ENCODE results near the gene PEMT. TPM values are rescaled to one million over a fixed set of nuclear protein-coding genes. Genes with fewer than 3 reads are reported as not detected.

Gene PEMT
- total RNA-seq, 1 experiment from 2014 or later = 178 TPM

- no peak for ATAC-seq
- H2AFZ ChIP-seq (ENCODE audit: low read length) = no peak overlapping the region
- no peak for TF ChIP-seq EZH2 (IDR thresholded peaks at IDR 0.05; ENCODE audit: low read length, unreplicated experiment)
- TF ChIP-seq CTCF (conservative IDR thresholded peaks at IDR 0.05; ENCODE audit: low read depth, low read length) = no peak
- TF ChIP-seq EZH2phosphoT487 (IDR thresholded peaks at IDR 0.05; ENCODE audit: borderline replicate concordance, low read length) = no peak
- no peaks in the 10 kb centered on the region for H4K20me1 ChIP-seq (ENCODE audit: low read length)
- no peaks in the 10 kb centered on the region; the same call in 1 of the 2 replicates for H3K9me2 ChIP-seq (replicated peaks; ENCODE audit: low read length)
- no peaks in the 10 kb centered on the region for H3K4me1 ChIP-seq (ENCODE audit: insufficient read depth, low read length)
- intact Hi-C loops (cut with micrococcal nuclease) = no loop called here
- H3K79me2 ChIP-seq (ENCODE audit: low read length) = no peaks in the 10 kb centered on the region
- CTCF ChIA-PET = no interaction called here
- POLR2A ChIA-PET (ENCODE audit: unreplicated experiment) = no interaction called here
- H3K9ac ChIP-seq (ENCODE audit: low read length) = no peak overlapping the region
- no peak overlapping the region for H3K4me3 ChIP-seq (ENCODE audit: low read length)
- no peak for DNase-seq
- no peaks in the 10 kb centered on the region for H3K36me3 ChIP-seq (ENCODE audit: low read depth, low read length)
- no peaks in the 10 kb centered on the region for H3K9me3 ChIP-seq (ENCODE audit: low read length)
- H3K27ac ChIP-seq (ENCODE audit: low read length) = no peak overlapping the region
- H3K27me3 ChIP-seq (ENCODE audit: low read length) = no peaks in the 10 kb centered on the region
- H3F3A ChIP-seq (ENCODE audit: low read length, unreplicated experiment) = no peaks in the 10 kb centered on the region
- H3K4me2 ChIP-seq (ENCODE audit: low read length) = no peak overlapping the region
- no TSS peak for BruUV-seq (replicated peaks)
Measured at GRCh38 chr17:17606416-17607000, 15.0 kb upstream of the PEMT start.

GRCh38 chr17:17605729-17606088, 14.2 kb upstream of the PEMT start:
- DNase-seq = no peak
- H3K4me2 ChIP-seq (ENCODE audit: low read length) = no peak overlapping the region
- intact Hi-C loops (cut with micrococcal nuclease) = no loop called here
- no peaks in the 10 kb centered on the region for H3K36me3 ChIP-seq (ENCODE audit: low read depth, low read length)
- H3K79me2 ChIP-seq (ENCODE audit: low read length) = no peaks in the 10 kb centered on the region
- no peaks in the 10 kb centered on the region for H4K20me1 ChIP-seq (ENCODE audit: low read length)
- no peaks in the 10 kb centered on the region for H3K4me1 ChIP-seq (ENCODE audit: insufficient read depth, low read length)
- H3K4me3 ChIP-seq (ENCODE audit: low read length) = no peak overlapping the region
- H3K9me3 ChIP-seq (ENCODE audit: low read length) = no peaks in the 10 kb centered on the region
- ATAC-seq = no peak
- no peak for TF ChIP-seq CTCF (conservative IDR thresholded peaks at IDR 0.05; ENCODE audit: low read depth, low read length)
- H3K27me3 ChIP-seq (ENCODE audit: low read length) = no peaks in the 10 kb centered on the region
- no peaks in the 10 kb centered on the region for H3F3A ChIP-seq (ENCODE audit: low read length, unreplicated experiment)
- H3K9me2 ChIP-seq (replicated peaks; ENCODE audit: low read length) = no peaks in the 10 kb centered on the region; the same call in 1 of the 2 replicates
- POLR2A ChIA-PET (ENCODE audit: unreplicated experiment) = no interaction called here
- no peak overlapping the region for H3K27ac ChIP-seq (ENCODE audit: low read length)
- H3K9ac ChIP-seq (ENCODE audit: low read length) = no peak overlapping the region
- H2AFZ ChIP-seq (ENCODE audit: low read length) = no peak overlapping the region
- no TSS peak for BruUV-seq (replicated peaks)
- CTCF ChIA-PET = no interaction called here

- BruUV-seq (replicated peaks) = no TSS peak
- ATAC-seq (no peak), DNase-seq (no peak)
- Histone ChIP-seq H3F3A (ENCODE audit: low read length, unreplicated experiment) (no peaks in the 10 kb centered on the region), H3K27me3 (ENCODE audit: low read length) (no peaks in the 10 kb centered on the region), H3K9ac (ENCODE audit: low read length) (no peak overlapping the region), H3K4me2 (ENCODE audit: low read length) (no peak overlapping the region), H3K9me2 (replicated peaks; ENCODE audit: low read length) (no peaks in the 10 kb centered on the region; the same call in 1 of the 2 replicates), H3K4me3 (ENCODE audit: low read length) (no peak overlapping the region), H3K36me3 (ENCODE audit: low read depth, low read length) (no peaks in the 10 kb centered on the region), H3K4me1 (ENCODE audit: insufficient read depth, low read length) (no peaks in the 10 kb centered on the region), H2AFZ (ENCODE audit: low read length) (no peak overlapping the region), H3K79me2 (ENCODE audit: low read length) (no peaks in the 10 kb centered on the region), H4K20me1 (ENCODE audit: low read length) (no peaks in the 10 kb centered on the region), H3K27ac (ENCODE audit: low read length) (no peak overlapping the region), H3K9me3 (ENCODE audit: low read length) (no peaks in the 10 kb centered on the region)
- intact Hi-C loops (cut with micrococcal nuclease) = no loop called here
- TF ChIP-seq CTCF (conservative IDR thresholded peaks at IDR 0.05; ENCODE audit: low read depth, low read length) = no peak
- no peak for TF ChIP-seq EZH2 (IDR thresholded peaks at IDR 0.05; ENCODE audit: low read length, unreplicated experiment)
- TF ChIP-seq EZH2phosphoT487 (IDR thresholded peaks at IDR 0.05; ENCODE audit: borderline replicate concordance, low read length) = no peak
- POLR2A ChIA-PET (ENCODE audit: unreplicated experiment) = no interaction called here
- CTCF ChIA-PET = no interaction called here
Measured at GRCh38 chr17:17605083-17605728, 13.7 kb upstream of the PEMT start.

All from PC-3 (cell line).